ENCODE measurements around the gene GPR31.

Gene GPR31

DNA sequence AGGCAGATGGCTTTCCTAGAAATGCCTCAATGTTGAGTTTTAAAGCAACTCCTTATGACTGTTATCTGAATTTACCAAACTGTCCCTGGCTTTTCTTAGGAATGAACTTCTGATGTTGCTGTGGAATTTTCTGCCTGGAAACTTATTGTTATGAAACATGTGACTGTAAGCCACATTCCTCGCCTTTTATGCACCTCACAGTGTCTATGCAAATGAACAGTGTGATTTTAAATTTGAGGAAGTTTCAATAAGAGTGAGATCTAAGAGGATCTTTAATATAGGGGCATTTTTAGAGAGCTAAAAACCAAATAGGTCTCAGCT lies 37.2 kb downstream of the GPR31 start:
- TF ChIP-seq, protein P1, sequence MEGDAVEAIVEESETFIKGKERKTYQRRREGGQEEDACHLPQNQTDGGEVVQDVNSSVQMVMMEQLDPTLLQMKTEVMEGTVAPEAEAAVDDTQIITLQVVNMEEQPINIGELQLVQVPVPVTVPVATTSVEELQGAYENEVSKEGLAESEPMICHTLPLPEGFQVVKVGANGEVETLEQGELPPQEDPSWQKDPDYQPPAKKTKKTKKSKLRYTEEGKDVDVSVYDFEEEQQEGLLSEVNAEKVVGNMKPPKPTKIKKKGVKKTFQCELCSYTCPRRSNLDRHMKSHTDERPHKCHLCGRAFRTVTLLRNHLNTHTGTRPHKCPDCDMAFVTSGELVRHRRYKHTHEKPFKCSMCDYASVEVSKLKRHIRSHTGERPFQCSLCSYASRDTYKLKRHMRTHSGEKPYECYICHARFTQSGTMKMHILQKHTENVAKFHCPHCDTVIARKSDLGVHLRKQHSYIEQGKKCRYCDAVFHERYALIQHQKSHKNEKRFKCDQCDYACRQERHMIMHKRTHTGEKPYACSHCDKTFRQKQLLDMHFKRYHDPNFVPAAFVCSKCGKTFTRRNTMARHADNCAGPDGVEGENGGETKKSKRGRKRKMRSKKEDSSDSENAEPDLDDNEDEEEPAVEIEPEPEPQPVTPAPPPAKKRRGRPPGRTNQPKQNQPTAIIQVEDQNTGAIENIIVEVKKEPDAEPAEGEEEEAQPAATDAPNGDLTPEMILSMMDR (IDR thresholded peaks at IDR 0.05; ENCODE audit: low read depth, low read length): no peak
- DNase-seq (ENCODE audit: extremely low read depth, low read depth): no peak

DNA sequence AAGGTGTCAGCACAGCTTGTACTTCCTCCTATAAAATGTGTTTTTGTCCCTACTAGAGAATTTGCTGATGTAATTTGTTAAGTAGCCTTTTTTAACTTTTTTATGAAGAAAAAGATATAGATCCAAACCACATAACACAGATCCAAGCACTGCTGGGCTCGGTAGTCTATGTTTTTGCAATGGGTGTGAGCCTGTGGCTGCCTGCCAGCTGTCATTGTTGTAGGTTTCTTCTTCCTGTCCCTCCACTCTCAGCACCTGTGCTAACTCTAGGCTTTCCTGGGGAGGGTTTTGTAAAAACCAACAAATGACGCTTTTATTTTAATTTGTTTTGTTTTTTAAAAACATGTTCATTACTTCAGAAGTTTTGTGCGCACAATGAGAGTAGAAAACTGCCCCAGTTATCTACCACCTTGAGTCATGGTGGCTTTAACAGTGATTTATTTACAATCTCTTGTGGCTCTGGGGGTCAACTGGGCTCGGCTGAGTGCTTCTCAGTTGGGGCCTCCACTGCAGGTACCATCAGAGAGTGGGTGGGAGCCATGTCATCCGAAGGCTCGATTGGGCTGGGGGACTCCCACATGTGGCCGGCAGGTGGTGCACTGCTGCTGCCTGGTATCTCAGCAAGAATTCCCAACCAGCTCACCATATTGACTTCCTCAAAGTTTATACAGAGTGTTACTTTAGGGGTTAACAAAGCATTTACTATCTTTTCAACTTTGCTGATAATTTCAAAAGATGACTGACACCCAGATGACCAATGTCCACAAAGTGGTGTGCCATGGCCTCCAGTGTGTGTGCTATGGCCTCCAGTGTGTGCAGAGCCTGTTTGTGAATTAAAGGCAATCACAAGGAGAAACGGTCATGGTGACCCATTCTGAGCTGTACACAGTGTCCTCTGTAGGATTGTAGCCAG lies 37.9 kb downstream of the GPR31 start:
- TF ChIP-seq, protein P1 (IDR thresholded peaks at IDR 0.05; ENCODE audit: low read depth, low read length): no peak
- no peak for DNase-seq (ENCODE audit: extremely low read depth, low read depth)

GRCh38 chr6:167118839-167119238 lies 38.9 kb downstream of the GPR31 start:
- TF ChIP-seq, protein P1 (IDR thresholded peaks at IDR 0.05; ENCODE audit: low read depth, low read length): no peak
- no peak for DNase-seq (ENCODE audit: extremely low read depth, low read depth)

DNA sequence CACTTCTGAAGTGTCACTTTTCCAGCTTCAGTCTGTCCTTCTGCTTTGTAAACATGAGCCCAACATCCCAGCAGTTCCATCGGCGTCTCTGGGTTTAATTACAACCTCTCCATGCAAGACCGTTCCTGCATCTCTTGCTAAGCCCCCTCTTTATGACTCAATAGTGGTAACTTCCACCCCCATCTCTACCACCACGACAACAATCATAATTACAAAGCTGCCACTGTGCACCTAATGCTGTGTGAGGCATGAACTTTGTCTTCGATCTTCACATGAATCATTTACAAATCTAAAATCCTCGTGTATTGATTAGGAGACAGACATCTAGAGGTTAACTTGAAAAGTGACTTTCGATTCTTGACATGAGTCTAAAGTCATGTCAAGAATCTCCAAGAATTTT lies 39.8 kb downstream of the GPR31 start:
- no peak for DNase-seq (ENCODE audit: extremely low read depth, low read depth)
- TF ChIP-seq, protein P1 (IDR thresholded peaks at IDR 0.05; ENCODE audit: low read depth, low read length): no peak

GRCh38 chr6:167116838-167117228 lies 40.9 kb downstream of the GPR31 start:
- TF ChIP-seq, protein P1 (IDR thresholded peaks at IDR 0.05; ENCODE audit: low read depth, low read length): no peak
- no peak for DNase-seq (ENCODE audit: extremely low read depth, low read depth)

GRCh38 chr6:167116109-167116837 lies 41.5 kb downstream of the GPR31 start:
- TF ChIP-seq, protein P1 (IDR thresholded peaks at IDR 0.05; ENCODE audit: low read depth, low read length): no peak
- no peak for DNase-seq (ENCODE audit: extremely low read depth, low read depth)

DNA sequence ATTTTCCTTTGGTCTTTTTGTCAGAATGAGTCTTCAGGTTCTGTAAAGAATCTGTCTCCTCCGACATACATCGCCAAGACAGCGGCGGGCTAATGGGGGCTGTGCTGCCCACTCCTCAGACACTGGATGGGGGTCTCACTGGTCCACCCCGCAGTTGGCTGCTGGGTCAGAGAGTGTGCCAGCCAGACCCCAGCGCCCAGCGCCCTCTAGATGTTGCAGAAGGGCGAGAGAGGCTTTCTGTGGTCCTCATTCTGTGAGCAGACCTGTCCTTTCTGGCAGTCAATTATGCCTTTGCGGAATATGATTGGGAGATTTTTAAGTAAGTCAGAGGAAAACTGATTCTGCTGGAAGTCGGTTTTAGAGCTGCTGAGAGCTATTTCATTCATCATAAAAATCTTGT lies 42.7 kb downstream of the GPR31 start:
- no peak for DNase-seq (ENCODE audit: extremely low read depth, low read depth)
- TF ChIP-seq, protein P1 (IDR thresholded peaks at IDR 0.05; ENCODE audit: low read depth, low read length): no peak
